ENCODE measurements around the gene EFNA5. TPM values are rescaled to one million over a fixed set of nuclear protein-coding genes. Genes with fewer than 3 reads are reported as not detected.

Gene EFNA5
- total RNA-seq, 2 donors from 2014 or later = 6.0 to 13.5 TPM

- no peak for ATAC-seq (ENCODE audit: insufficient number of reproducible peaks, low FRiP score, low read depth)
- no peak for TF ChIP-seq CTCF (IDR thresholded peaks at IDR 0.05)
- Histone ChIP-seq H3K27me3 (replicated peaks; ENCODE audit: insufficient read depth) (no peaks in the 10 kb centered on the region), H3K4me3 (no peak overlapping the region), H3K36me3 (no peaks in the 10 kb centered on the region), H3K9me3 (no peaks in the 10 kb centered on the region), H3K27ac (no peak overlapping the region), H3K4me1 (ENCODE audit: control insufficient read depth in 1 of 2, low read depth in 2 of 2) (no peaks in the 10 kb centered on the region)
- no peak for DNase-seq (ENCODE audit: low spot score)
Observed at GRCh38 chr5:107624235-107624634, 46.5 kb downstream of the EFNA5 start.

- no peak for TF ChIP-seq CTCF (IDR thresholded peaks at IDR 0.05)
- no peak for ATAC-seq (ENCODE audit: insufficient number of reproducible peaks, low FRiP score, low read depth)
- H3K4me3 ChIP-seq = no peak overlapping the region
Observed at GRCh38 chr5:107621089-107621488, 49.6 kb downstream of the EFNA5 start.

GRCh38 chr5:107619781-107620180 lies 51.0 kb downstream of the EFNA5 start:
- H3K9me3 ChIP-seq = no peaks in the 10 kb centered on the region
- no peak overlapping the region for H3K27ac ChIP-seq
- peaks cover 0 to 13% of the 10 kb centered on the region in 2 donors for H3K4me1 ChIP-seq (ENCODE audit: control insufficient read depth in 1 of 2, low read depth in 2 of 2)
- ATAC-seq (ENCODE audit: insufficient number of reproducible peaks, low FRiP score, low read depth) (no peak), DNase-seq (ENCODE audit: low spot score) (no peak)
- no peak for TF ChIP-seq CTCF (IDR thresholded peaks at IDR 0.05)
- H3K27me3 ChIP-seq (replicated peaks; ENCODE audit: insufficient read depth) = no peaks in the 10 kb centered on the region
- H3K36me3 ChIP-seq = no peaks in the 10 kb centered on the region
- no peak overlapping the region for H3K4me3 ChIP-seq

More at GRCh38 chr5:107621089-107621488, 49.6 kb downstream of the EFNA5 start:
- Histone ChIP-seq H3K9me3 (no peaks in the 10 kb centered on the region), H3K4me1 (ENCODE audit: control insufficient read depth in 1 of 2, low read depth in 2 of 2) (peaks cover 0 to 4% of the 10 kb centered on the region in 2 donors), H3K36me3 (no peaks in the 10 kb centered on the region), H3K27me3 (replicated peaks; ENCODE audit: insufficient read depth) (no peaks in the 10 kb centered on the region), H3K27ac (no peak overlapping the region)
- DNase-seq (ENCODE audit: low spot score) = no peak

- no peaks in the 10 kb centered on the region for H3K36me3 ChIP-seq
- H3K4me1 ChIP-seq (ENCODE audit: control insufficient read depth in 1 of 2, low read depth in 2 of 2) = peaks cover 0 to 13% of the 10 kb centered on the region in 2 donors
- ATAC-seq (ENCODE audit: insufficient number of reproducible peaks, low FRiP score, low read depth) = no peak
- no peak for DNase-seq (ENCODE audit: low spot score)
- H3K27me3 ChIP-seq (replicated peaks; ENCODE audit: insufficient read depth) = no peaks in the 10 kb centered on the region
- no peak overlapping the region for H3K4me3 ChIP-seq
- H3K27ac ChIP-seq = no peak overlapping the region
- no peak for TF ChIP-seq CTCF (IDR thresholded peaks at IDR 0.05)
- no peaks in the 10 kb centered on the region for H3K9me3 ChIP-seq
Observed at GRCh38 chr5:107618242-107618641, 52.5 kb downstream of the EFNA5 start.

- H3K36me3 ChIP-seq = no peaks in the 10 kb centered on the region
- ATAC-seq (ENCODE audit: insufficient number of reproducible peaks, low FRiP score, low read depth) = no peak
- no peak for TF ChIP-seq CTCF (IDR thresholded peaks at IDR 0.05)
- H3K27ac ChIP-seq = no peak overlapping the region
- no peak for DNase-seq (ENCODE audit: low spot score)
- H3K9me3 ChIP-seq = no peaks in the 10 kb centered on the region
- H3K4me1 ChIP-seq (ENCODE audit: control insufficient read depth in 1 of 2, low read depth in 2 of 2) = peaks cover 0 to 13% of the 10 kb centered on the region in 2 donors
- H3K27me3 ChIP-seq (replicated peaks; ENCODE audit: insufficient read depth) = no peaks in the 10 kb centered on the region
- H3K4me3 ChIP-seq = no peak overlapping the region
Observed at GRCh38 chr5:107617052-107617451, 53.7 kb downstream of the EFNA5 start.
